Measurements from ENCODE around the gene ANKRD65.
"Not testable (repeated sequence)": the region's sequence is repeated elsewhere in the genome, so short reads cannot be mapped to it uniquely, and the experiment has no call there.

The ANKRD65 gene

DNA sequence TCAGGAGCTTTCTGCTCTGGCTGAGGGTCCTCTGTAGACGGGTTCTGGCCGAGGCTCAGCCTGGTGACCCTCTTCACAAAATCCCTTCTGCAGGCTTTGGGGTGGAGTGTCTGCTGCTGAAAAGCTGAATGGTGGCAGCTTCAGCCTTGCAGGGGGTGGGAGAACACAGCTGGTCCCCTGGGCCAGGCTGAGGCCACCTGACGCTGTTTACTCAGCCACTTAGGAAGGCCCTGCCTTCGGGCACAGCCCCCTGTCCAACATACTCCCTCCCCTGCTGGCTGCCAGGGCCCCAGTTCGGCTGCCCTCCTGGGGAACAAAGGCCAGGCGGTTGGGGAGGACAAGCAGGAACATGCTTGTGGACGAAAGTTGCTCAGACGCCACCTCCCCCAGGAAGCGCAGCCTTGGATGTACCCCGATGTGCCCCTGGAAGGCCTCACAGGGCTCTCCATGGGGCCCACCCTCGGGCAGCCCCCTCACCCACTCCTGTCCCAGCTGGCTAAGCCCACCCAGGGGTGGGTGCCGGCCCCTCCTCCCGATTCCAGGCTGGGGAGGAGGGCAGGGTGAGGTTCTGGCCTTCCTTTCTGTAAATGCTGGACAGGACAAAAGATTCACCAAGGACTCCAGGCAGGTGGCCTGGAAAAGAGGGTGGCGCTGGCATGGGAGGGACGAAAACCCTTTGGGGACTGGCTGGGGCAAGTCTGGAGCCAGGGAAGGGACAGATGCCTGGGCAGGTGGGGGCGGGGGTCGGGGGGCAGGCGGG lies at the start of gene ANKRD65:
TSS of gene ANKRD65 (minus strand) at position 130 of the 760 bp plus-strand sequence. CDS start 271 bp downstream, outside the sequence.
- Histone ChIP-seq H3K4me1 (ENCODE audit: control insufficient read depth, low read depth, low read length) (peaks cover 22% of the 10 kb centered on the region), H3K27me3 (ENCODE audit: control insufficient read depth, insufficient read depth, low read length) (no peaks in the 10 kb centered on the region), H3K9ac (ENCODE audit: low read length) (no peak within 1 kb of the TSS), H3K9me3 (ENCODE audit: control insufficient read depth, low read depth, low read length) (no peaks in the 10 kb centered on the region), H3K36me3 (ENCODE audit: control insufficient read depth, low read depth, low read length) (no peaks in the 10 kb centered on the region), H3K4me3 (ENCODE audit: low read length) (no peak within 1 kb of the TSS), H3K27ac (ENCODE audit: low read length) (no peak within 1 kb of the TSS)

GRCh38 chr1:1468196-1468985 lies 47.3 kb upstream of the ANKRD65 start:
- not testable (repeated sequence) for H3K4me3 ChIP-seq (ENCODE audit: low read length)

DNA sequence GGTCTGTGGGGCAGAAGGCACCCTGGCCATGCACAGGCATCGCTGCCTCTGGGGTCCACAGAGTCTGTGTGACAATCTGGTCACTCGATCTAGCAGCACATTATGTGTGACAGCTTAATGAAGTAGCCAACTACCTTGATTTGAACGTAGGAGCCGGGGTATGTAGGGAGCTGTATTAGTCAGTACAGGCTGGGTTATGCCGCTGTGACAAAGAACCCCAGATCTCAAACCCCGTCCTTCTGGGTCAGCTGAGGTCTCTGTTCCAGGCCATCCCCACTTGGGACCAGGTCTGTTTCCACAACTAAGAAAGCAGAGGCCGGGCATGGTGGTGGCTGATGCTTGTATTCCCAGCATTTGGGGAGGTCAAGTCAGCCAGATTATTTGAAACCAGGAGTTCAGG lies 42.2 kb upstream of the ANKRD65 start:
- Histone ChIP-seq H3K4me3 (ENCODE audit: low read length) (no peak overlapping the region), H3K9ac (ENCODE audit: low read length) (no peak overlapping the region), H3K27ac (ENCODE audit: low read length) (no peak overlapping the region), H3K4me1 (ENCODE audit: control insufficient read depth, low read depth, low read length) (no peaks in the 10 kb centered on the region), H3K27me3 (ENCODE audit: control insufficient read depth, insufficient read depth, low read length) (no peaks in the 10 kb centered on the region), H3K9me3 (ENCODE audit: control insufficient read depth, low read depth, low read length) (no peaks in the 10 kb centered on the region), H3K36me3 (ENCODE audit: control insufficient read depth, low read depth, low read length) (no peaks in the 10 kb centered on the region)

More at GRCh38 chr1:1468196-1468985, 47.3 kb upstream of the ANKRD65 start:
- not testable (repeated sequence) for H3K36me3 ChIP-seq (ENCODE audit: control insufficient read depth, low read depth, low read length); H3K27ac ChIP-seq (ENCODE audit: low read length); H3K9ac ChIP-seq (ENCODE audit: low read length); H3K27me3 ChIP-seq (ENCODE audit: control insufficient read depth, insufficient read depth, low read length); H3K4me1 ChIP-seq (ENCODE audit: control insufficient read depth, low read depth, low read length); H3K9me3 ChIP-seq (ENCODE audit: control insufficient read depth, low read depth, low read length)

GRCh38 chr1:1462318-1462966 lies 41.4 kb upstream of the ANKRD65 start:
- no peaks in the 10 kb centered on the region for H3K36me3 ChIP-seq (ENCODE audit: control insufficient read depth, low read depth, low read length)
- H3K9me3 ChIP-seq (ENCODE audit: control insufficient read depth, low read depth, low read length): no peaks in the 10 kb centered on the region
- no peaks in the 10 kb centered on the region for H3K27me3 ChIP-seq (ENCODE audit: control insufficient read depth, insufficient read depth, low read length)
- H3K4me1 ChIP-seq (ENCODE audit: control insufficient read depth, low read depth, low read length): no peaks in the 10 kb centered on the region
- H3K27ac ChIP-seq (ENCODE audit: low read length): no peak overlapping the region
- H3K4me3 ChIP-seq (ENCODE audit: low read length): no peak overlapping the region
- no peak overlapping the region for H3K9ac ChIP-seq (ENCODE audit: low read length)

DNA sequence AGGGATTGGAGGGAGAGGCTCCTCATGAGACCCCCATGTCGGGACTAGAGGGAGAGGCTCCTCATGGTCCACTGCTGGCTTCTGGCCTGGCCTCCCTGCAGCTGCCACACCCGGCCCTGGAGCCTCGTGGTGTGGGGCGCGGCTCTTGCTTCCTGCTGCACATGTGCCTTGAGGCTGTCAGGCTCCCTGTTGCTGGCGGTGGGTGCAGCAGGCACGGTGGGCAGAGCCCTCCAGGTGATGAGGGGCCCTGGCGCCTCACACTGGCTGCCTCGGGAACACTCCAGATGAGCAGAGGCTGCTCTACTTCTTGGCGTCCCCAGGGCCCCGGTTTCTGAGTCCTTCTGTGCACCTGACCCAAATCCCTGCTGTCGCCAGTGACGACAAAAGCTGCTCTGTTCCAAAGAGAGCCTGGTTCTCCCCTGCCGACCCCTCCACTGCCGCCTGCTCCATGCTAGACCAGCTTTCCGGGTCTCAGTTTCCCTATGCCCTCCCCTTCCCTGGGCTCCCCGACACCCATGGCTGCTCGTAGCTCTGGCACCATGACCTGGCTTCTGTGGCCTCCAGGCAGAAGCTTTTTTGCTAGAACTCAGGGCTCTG lies 40.7 kb upstream of the ANKRD65 start:
- Histone ChIP-seq H3K27ac (ENCODE audit: low read length) (no peak overlapping the region), H3K9ac (ENCODE audit: low read length) (no peak overlapping the region), H3K4me3 (ENCODE audit: low read length) (no peak overlapping the region), H3K9me3 (ENCODE audit: control insufficient read depth, low read depth, low read length) (no peaks in the 10 kb centered on the region), H3K36me3 (ENCODE audit: control insufficient read depth, low read depth, low read length) (no peaks in the 10 kb centered on the region), H3K27me3 (ENCODE audit: control insufficient read depth, insufficient read depth, low read length) (no peaks in the 10 kb centered on the region), H3K4me1 (ENCODE audit: control insufficient read depth, low read depth, low read length) (no peaks in the 10 kb centered on the region)

GRCh38 chr1:1460540-1461130 lies 39.6 kb upstream of the ANKRD65 start:
- Histone ChIP-seq H3K27ac (ENCODE audit: low read length) (no peak overlapping the region), H3K9me3 (ENCODE audit: control insufficient read depth, low read depth, low read length) (no peaks in the 10 kb centered on the region), H3K27me3 (ENCODE audit: control insufficient read depth, insufficient read depth, low read length) (no peaks in the 10 kb centered on the region), H3K4me3 (ENCODE audit: low read length) (no peak overlapping the region), H3K4me1 (ENCODE audit: control insufficient read depth, low read depth, low read length) (no peaks in the 10 kb centered on the region), H3K36me3 (ENCODE audit: control insufficient read depth, low read depth, low read length) (no peaks in the 10 kb centered on the region), H3K9ac (ENCODE audit: low read length) (no peak overlapping the region)

- not testable (repeated sequence) for H3K27ac ChIP-seq (ENCODE audit: low read length); H3K9ac ChIP-seq (ENCODE audit: low read length); H3K9me3 ChIP-seq (ENCODE audit: control insufficient read depth, low read depth, low read length); H3K4me3 ChIP-seq (ENCODE audit: low read length); H3K27me3 ChIP-seq (ENCODE audit: control insufficient read depth, insufficient read depth, low read length); H3K36me3 ChIP-seq (ENCODE audit: control insufficient read depth, low read depth, low read length); H3K4me1 ChIP-seq (ENCODE audit: control insufficient read depth, low read depth, low read length)
Measured at GRCh38 chr1:1459711-1460110, 38.6 kb upstream of the ANKRD65 start.

GRCh38 chr1:1459156-1459555 lies 38.1 kb upstream of the ANKRD65 start:
- not testable (repeated sequence) for H3K27ac ChIP-seq (ENCODE audit: low read length); H3K4me1 ChIP-seq (ENCODE audit: control insufficient read depth, low read depth, low read length); H3K9me3 ChIP-seq (ENCODE audit: control insufficient read depth, low read depth, low read length); H3K9ac ChIP-seq (ENCODE audit: low read length); H3K4me3 ChIP-seq (ENCODE audit: low read length); H3K36me3 ChIP-seq (ENCODE audit: control insufficient read depth, low read depth, low read length); H3K27me3 ChIP-seq (ENCODE audit: control insufficient read depth, insufficient read depth, low read length)

DNA sequence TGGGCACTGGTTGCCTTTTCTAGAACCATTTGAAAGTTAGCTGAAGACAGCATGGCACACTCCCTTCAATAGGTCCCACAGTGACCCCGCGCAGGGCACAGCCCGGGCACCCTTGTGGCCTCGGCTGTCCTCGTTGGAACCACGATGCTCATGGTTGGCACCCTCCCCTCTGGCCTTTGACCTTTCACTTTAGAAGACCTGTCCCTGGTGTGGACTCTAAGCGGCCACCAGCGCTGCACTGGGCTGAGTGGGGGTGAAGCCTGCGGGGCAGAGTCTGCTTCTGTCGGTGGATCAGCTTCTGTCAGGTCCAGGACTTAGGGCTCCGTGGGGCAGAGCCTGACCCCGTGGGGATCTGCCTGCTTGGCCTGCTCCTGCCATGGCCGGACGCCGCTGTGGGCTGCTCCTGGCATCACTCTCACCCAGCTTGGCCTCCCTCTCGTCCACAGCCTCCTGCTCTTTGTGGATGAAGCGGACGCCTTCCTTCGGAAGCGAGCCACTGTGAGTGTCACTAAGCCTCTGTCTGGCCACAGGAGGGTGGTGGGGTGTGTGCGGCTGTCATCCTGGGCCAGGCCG lies 35.7 kb upstream of the ANKRD65 start:
- H3K27ac ChIP-seq (ENCODE audit: low read length); H3K27me3 ChIP-seq (ENCODE audit: control insufficient read depth, insufficient read depth, low read length); H3K4me1 ChIP-seq (ENCODE audit: control insufficient read depth, low read depth, low read length); H3K9ac ChIP-seq (ENCODE audit: low read length); H3K4me3 ChIP-seq (ENCODE audit: low read length); H3K9me3 ChIP-seq (ENCODE audit: control insufficient read depth, low read depth, low read length); H3K36me3 ChIP-seq (ENCODE audit: control insufficient read depth, low read depth, low read length): not testable (repeated sequence)

DNA sequence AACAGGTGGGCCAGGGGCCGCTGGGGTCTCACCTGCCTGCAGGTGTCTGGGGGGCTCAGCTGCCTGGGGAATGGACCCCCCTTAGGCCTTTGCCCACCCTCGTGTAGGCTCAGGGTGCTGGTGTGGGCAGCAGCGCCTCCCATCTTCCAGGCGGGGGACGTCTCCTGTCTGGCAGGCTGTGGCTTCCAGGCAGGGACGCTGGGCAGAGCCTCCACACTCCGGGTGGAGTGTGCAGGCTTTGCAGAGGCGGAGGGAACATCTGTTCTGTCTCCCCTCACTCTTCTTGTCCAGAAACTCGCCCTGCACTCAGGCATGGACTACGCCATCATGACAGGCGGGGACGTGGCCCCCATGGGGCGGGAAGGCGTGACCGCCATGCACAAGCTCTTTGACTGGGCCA lies 34.9 kb upstream of the ANKRD65 start:
- not testable (repeated sequence) for H3K4me1 ChIP-seq (ENCODE audit: control insufficient read depth, low read depth, low read length); H3K9me3 ChIP-seq (ENCODE audit: control insufficient read depth, low read depth, low read length); H3K36me3 ChIP-seq (ENCODE audit: control insufficient read depth, low read depth, low read length); H3K27me3 ChIP-seq (ENCODE audit: control insufficient read depth, insufficient read depth, low read length); H3K27ac ChIP-seq (ENCODE audit: low read length); H3K4me3 ChIP-seq (ENCODE audit: low read length); H3K9ac ChIP-seq (ENCODE audit: low read length)

DNA sequence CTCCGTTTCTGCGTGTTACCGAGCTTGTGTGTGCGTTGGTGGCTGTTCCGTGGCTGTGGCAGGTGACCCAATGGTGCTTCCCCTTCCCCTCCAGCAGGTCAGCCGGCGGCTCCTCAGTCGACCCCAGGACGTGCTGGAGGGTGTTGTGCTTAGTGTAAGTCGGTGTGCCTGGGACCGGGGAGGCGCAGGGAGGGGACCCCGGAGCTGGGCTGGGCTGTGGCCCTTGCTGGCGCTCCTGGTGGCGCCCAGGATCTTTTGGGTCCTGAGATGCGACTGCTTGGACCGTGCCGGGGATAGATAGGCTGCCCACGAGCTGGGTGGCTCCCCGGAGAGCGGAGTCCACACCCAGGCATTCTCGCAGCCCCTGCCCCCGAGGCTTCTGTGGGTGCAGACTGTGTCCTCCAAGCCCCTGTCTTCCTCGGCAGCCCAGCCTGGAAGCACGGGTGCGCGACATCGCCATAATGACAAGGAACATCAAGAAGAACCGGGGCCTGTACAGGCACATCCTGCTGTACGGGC lies 34.3 kb upstream of the ANKRD65 start:
- H3K4me1 ChIP-seq (ENCODE audit: control insufficient read depth, low read depth, low read length): no peaks in the 10 kb centered on the region
- no peaks in the 10 kb centered on the region for H3K9me3 ChIP-seq (ENCODE audit: control insufficient read depth, low read depth, low read length)
- no peak overlapping the region for H3K27ac ChIP-seq (ENCODE audit: low read length)
- H3K27me3 ChIP-seq (ENCODE audit: control insufficient read depth, insufficient read depth, low read length): no peaks in the 10 kb centered on the region
- no peaks in the 10 kb centered on the region for H3K36me3 ChIP-seq (ENCODE audit: control insufficient read depth, low read depth, low read length)
- no peak overlapping the region for H3K4me3 ChIP-seq (ENCODE audit: low read length)
- no peak overlapping the region for H3K9ac ChIP-seq (ENCODE audit: low read length)
